Stomach smooth muscle (tissue), 2 donors: ENCODE results near the gene TRPM8.

ENCODE experiments used
- H3K27ac ChIP-seq: one replicate; pipeline ENCODE4 v1.7.0; 2013; ENCODE audit warnings: mild to moderate bottlenecking, low read length, inconsistent platforms
- H3K27me3 ChIP-seq, 2 donors: one replicate each; pipeline ENCODE4 v1.7.0; 2013; ENCODE audit warnings: low read length in 2 of 2; ENCODE audit not compliant: insufficient read depth in 2 of 2, control insufficient read depth in 1 of 2
- H3K36me3 ChIP-seq, 2 donors: one replicate each; pipeline ENCODE4 v1.7.0; 2013; ENCODE audit warnings: low read length in 2 of 2; ENCODE audit not compliant: control insufficient read depth in 2 of 2, insufficient read depth in 2 of 2
- H3K4me1 ChIP-seq: one replicate; pipeline ENCODE4 v1.7.0; 2013; ENCODE audit warnings: low read length; ENCODE audit not compliant: control insufficient read depth, insufficient read depth
- H3K4me3 ChIP-seq, 2 donors: one replicate each; pipeline ENCODE4 v1.7.0; 2013; ENCODE audit warnings: low read length in 2 of 2
- H3K9ac ChIP-seq, 2 donors: one replicate each; pipeline ENCODE4 v1.7.0; 2013; ENCODE audit warnings: low read length in 2 of 2, mild to moderate bottlenecking in 1 of 2
- H3K9me3 ChIP-seq, 2 donors: one replicate each; pipeline ENCODE4 v1.7.0; 2013; ENCODE audit warnings: low read length in 2 of 2; ENCODE audit not compliant: control insufficient read depth in 2 of 2
- donor health status: healthy.
- donor health status: Pancreatic carcinoma.

The TRPM8 gene

DNA sequence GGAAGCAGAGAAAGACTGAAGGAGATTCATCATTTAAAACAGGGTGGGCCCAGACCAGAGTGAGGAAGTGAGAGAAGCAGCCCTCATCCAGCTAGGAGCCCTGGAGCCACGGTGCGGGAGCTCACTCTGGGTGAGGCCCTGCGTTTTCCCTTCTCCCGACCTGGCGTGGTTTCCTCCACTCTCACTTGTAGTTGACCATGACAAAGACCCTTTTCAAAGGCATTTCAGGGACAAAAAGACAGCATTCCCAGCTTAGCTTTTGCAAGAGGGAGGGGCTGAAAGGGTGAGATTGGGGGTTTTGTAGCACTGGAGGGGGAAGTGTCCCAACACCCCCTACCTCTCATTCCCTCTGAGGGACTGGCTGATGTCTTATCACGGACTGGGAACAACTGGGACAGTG lies 56.6 kb downstream of the TRPM8 start:
- Histone ChIP-seq H3K27me3 (peaks cover 0 to 6% of the 10 kb centered on the region in 2 donors), H3K4me1 (no peaks in the 10 kb centered on the region), H3K9me3 (no peaks in the 10 kb centered on the region), H3K9ac (no peak overlapping the region), H3K4me3 (no peak overlapping the region), H3K27ac (no peak overlapping the region), H3K36me3 (no peaks in the 10 kb centered on the region)

DNA sequence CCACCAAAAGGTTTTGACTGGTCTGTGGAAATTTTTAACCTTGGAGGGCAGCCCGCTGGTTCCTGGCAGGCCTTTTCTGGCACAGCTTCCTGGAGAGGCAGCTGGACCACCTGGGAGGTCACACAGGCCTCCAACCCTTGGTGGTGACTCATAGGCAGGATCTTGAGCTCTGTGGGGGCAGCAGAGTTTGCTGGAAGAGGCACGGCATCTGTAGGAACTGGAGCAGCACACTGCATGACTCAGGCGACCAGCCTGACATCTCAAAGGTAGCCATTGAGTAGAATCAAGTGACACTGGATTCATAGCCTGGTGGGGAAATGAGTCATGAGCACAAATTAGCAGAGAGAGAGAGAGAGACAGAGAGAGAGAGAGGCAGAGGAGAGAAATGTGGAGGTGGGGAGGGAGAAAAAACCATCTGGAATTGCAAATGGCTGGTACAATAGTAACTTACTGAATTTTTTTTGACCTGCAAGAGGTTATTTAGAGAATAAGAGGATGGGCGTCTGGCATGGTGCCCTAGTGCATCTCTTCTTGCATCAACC lies 57.4 kb downstream of the TRPM8 start:
- H3K9ac ChIP-seq: no peak overlapping the region
- H3K36me3 ChIP-seq: no peaks in the 10 kb centered on the region
- H3K27me3 ChIP-seq: peaks cover 0 to 6% of the 10 kb centered on the region in 2 donors
- H3K4me3 ChIP-seq: no peak overlapping the region
- H3K27ac ChIP-seq: no peak overlapping the region
- H3K9me3 ChIP-seq: no peaks in the 10 kb centered on the region
- no peaks in the 10 kb centered on the region for H3K4me1 ChIP-seq

DNA sequence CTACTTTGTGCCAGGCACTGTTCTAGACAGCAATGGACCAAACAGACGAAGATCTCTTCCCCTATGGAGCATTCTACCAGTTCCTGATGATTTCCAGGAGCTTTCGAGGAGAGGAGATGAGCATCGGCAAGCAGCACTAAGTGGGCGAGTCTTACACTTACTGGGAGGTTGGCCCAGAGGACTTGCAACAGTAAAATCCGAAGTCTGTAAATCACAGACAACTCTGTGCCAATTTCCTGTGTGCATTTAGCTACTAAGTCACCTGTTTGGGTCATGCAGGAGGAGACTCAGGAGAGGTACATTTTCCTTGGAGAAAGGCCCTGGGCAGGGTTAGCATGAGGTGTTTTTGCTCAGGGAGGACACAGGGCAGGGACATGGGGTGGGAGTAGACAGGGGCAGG lies 58.9 kb downstream of the TRPM8 start:
- Histone ChIP-seq H3K9me3 (no peaks in the 10 kb centered on the region), H3K4me3 (no peak overlapping the region), H3K36me3 (no peaks in the 10 kb centered on the region), H3K9ac (no peak overlapping the region), H3K27me3 (peaks cover 0 to 6% of the 10 kb centered on the region in 2 donors), H3K4me1 (no peaks in the 10 kb centered on the region), H3K27ac (no peak overlapping the region)

DNA sequence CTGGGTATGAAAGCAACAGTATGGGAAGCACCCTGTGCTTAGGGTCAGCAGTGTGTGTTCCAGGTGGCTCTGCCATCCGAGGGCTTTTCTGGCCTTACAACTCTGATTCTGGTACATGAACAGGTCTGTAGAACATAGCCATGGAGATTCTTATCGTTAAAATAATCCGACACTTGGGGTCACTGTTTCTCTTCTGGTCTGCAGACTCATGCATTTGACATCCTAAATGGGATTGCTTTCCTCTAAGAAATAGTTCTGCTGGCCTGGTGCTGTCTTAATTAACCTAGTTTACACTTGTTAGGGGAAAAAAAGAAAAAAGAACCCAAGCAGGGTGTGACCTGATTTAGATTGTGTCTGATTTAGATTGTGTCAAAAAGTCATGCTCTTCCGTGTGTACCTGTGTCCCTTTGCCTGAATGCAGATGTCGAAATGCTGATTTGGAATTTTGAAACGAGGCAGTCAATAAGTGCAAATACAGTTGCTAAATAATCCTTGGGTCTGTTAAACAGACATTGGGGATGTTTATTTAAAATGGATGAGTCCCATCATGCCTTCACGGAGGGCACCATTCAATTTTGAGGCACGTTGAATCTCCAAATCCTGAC lies 59.6 kb downstream of the TRPM8 start:
- H3K9me3 ChIP-seq: no peaks in the 10 kb centered on the region
- H3K27ac ChIP-seq: no peak overlapping the region
- no peak overlapping the region for H3K4me3 ChIP-seq
- H3K27me3 ChIP-seq: peaks cover 0 to 6% of the 10 kb centered on the region in 2 donors
- H3K36me3 ChIP-seq: no peaks in the 10 kb centered on the region
- no peaks in the 10 kb centered on the region for H3K4me1 ChIP-seq
- H3K9ac ChIP-seq: no peak overlapping the region

DNA sequence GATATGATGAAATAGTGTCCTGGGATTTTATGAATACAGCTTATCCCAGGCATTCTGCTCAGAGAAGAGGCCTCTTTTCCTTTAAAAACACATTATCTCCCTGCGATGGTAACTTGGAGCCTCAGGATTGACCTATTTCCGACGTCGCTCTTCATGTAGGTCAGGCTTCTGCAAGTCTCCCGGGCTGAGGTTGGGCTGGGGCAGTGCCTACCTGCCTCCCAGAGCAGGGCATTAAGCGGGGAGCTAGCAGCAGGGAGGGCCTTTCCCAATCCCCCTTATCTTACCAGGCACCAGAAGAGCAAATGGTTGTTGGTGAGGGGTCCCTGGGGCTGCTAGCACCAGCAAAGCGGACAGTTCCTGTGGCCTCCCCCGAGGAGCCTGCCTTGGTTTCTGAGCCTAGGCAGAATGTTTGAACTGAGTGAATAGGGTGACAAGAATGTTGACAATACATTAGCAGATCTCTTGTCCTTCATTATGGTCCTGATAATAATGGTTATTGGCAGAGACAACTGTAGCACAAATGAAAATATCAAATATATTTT lies 60.2 kb downstream of the TRPM8 start:
- H3K27me3 ChIP-seq: peaks cover 0 to 6% of the 10 kb centered on the region in 2 donors
- H3K36me3 ChIP-seq: no peaks in the 10 kb centered on the region
- no peak overlapping the region for H3K27ac ChIP-seq
- H3K4me3 ChIP-seq: no peak overlapping the region
- H3K9ac ChIP-seq: no peak overlapping the region
- H3K4me1 ChIP-seq: no peaks in the 10 kb centered on the region
- H3K9me3 ChIP-seq: no peaks in the 10 kb centered on the region

DNA sequence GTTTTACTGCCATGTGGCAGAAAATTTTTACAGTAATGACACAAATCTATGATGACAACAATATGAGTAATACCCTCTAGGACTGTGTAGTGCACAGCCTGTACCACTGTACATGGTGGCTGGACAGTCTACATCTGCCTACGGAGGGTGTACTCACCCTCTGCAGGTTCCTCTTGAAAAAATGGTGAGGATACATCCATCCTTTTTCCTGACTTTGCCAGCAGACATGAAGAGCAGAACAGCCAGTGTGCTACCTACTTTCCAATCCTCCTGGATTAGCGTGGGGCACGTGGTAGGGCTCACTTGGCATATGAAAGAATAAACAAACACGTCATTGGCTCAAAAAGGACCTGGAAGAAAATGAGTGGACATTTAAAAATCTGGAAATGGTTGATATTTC lies 62.6 kb downstream of the TRPM8 start:
- peaks cover 0 to 6% of the 10 kb centered on the region in 2 donors for H3K27me3 ChIP-seq
- H3K9ac ChIP-seq: no peak overlapping the region
- no peak overlapping the region for H3K4me3 ChIP-seq
- no peak overlapping the region for H3K27ac ChIP-seq
- no peaks in the 10 kb centered on the region for H3K4me1 ChIP-seq
- H3K36me3 ChIP-seq: no peaks in the 10 kb centered on the region
- H3K9me3 ChIP-seq: no peaks in the 10 kb centered on the region

DNA sequence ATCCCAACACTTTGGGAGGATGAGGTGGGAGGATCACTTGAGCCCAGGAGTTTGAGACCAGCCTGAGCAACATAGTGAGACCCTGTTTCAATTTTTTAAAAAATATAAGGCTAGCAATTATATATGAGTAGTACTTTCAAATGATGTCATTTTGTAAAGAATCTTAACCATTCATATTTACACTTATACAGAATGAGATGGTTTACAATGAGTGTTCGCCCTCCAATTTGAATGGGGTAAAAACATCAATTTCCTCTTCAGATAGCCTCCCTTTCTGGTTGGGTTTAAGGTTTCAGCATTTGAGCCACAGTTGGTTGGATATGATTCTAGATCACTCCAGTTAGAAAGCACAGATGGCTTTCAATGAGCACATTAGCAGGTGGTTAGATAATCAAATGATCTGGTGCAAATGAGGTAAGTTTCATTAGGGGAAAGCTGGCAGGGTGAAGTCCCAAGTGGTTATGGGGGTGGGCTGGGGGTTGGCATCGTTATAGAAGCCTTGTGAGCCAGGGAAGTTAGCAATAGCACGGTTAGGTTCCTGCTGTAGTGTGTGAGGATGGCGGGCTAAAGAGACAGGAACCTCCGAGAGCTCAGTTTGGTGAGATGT lies 63.9 kb downstream of the TRPM8 start:
- no peak overlapping the region for H3K27ac ChIP-seq
- no peaks in the 10 kb centered on the region for H3K36me3 ChIP-seq
- H3K9me3 ChIP-seq: no peaks in the 10 kb centered on the region
- H3K4me1 ChIP-seq: no peaks in the 10 kb centered on the region
- H3K4me3 ChIP-seq: no peak overlapping the region
- H3K9ac ChIP-seq: no peak overlapping the region
- peaks cover 3 to 7% of the 10 kb centered on the region in 2 donors for H3K27me3 ChIP-seq

DNA sequence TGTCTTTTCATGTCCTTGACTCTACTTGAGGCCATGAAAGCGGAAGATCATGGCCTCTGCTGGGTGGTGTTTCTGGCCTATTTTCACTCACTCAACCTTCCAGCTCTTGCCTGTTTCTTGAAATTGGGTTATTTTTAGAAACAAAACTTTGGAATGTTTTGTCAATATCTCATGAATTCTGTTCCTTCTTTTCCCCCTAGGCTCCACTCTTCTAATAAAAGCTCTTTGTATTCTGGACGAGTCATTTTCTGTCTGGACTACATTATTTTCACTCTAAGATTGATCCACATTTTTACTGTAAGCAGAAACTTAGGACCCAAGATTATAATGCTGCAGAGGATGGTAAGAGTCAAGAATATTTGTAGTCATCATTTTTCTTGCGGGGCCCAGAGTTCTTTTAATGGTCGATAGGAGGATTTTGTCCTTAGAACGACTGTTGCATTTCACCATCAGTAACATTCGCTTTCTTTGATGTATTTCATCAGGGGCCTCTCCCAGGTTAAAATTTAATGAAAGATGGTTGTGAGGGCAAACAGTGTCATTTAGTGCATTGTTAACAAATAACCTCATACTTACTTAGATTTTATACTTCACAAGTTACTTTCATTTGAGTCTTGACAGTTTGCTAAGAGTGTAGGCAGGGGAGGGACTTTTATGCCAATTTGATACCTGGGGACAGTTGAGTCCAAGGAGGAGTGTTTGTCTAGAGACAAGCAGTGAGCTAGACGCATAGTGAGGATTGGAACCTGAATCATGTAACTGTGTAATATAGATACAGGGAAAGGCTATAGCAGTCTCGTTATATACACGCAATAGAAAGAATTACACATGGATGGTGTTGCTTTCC lies 64.6 kb downstream of the TRPM8 start:
- Histone ChIP-seq H3K9me3 (no peaks in the 10 kb centered on the region), H3K36me3 (no peaks in the 10 kb centered on the region), H3K4me1 (no peaks in the 10 kb centered on the region), H3K27me3 (peaks cover 3 to 7% of the 10 kb centered on the region in 2 donors), H3K27ac (no peak overlapping the region), H3K4me3 (no peak overlapping the region), H3K9ac (no peak overlapping the region)

DNA sequence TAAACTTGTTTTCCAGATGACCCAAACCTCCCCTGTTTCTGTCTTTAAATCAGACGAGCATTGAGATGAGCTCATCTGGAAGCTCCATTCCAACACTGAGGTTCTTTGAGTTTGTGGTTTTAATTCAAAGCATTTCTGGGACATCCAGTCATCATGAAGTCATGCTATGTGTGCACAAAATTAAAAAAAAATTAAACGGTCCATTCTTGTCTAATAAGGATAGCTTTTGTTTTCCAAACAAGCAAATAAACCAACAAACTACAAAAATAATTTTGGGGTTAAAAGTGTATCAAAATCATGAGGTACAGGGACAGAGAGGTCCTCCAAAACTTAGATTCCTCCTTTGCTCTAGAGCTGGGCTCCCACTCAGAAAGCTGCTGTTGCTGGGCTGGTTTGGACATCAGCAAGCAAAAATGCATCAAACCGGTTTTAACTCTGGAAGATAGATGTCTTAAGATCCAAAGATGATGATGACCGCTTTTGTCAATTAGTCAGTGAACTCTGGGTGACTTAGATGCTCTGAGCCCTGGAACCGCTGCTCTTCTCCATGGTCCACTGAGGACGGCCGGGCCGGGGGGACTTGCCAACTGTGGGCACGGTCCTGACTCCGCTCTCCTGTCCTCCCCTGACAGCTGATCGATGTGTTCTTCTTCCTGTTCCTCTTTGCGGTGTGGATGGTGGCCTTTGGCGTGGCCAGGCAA lies 65.4 kb downstream of the TRPM8 start:
- no peak overlapping the region for H3K27ac ChIP-seq
- no peaks in the 10 kb centered on the region for H3K9me3 ChIP-seq
- no peaks in the 10 kb centered on the region for H3K36me3 ChIP-seq
- H3K27me3 ChIP-seq: peaks cover 3 to 4% of the 10 kb centered on the region in 2 donors
- no peaks in the 10 kb centered on the region for H3K4me1 ChIP-seq
- H3K9ac ChIP-seq: no peak overlapping the region
- H3K4me3 ChIP-seq: no peak overlapping the region

DNA sequence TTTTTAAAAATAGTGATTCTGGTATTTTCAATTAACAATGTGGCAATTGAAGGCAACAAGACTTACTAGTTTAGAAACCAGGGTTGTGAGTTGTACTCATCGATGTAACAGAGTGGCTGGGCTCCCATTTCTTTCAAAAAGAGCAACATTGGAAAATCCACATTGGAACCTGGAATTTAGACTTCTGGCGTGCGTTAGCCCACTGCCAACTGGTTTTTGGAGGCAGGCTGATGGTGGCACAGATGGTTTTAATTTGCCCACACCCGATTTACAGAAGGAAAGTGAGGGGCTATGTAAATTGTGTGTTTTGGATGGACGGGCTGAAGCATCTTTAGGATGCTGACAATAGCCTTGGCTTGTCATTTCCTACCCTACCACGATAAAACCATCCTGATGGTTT lies 66.3 kb downstream of the TRPM8 start:
- no peak overlapping the region for H3K9ac ChIP-seq
- peaks cover 3 to 4% of the 10 kb centered on the region in 2 donors for H3K27me3 ChIP-seq

More for the DNA sequence above, 66.3 kb downstream of the TRPM8 start:
- H3K4me3 ChIP-seq: no peak overlapping the region
- H3K36me3 ChIP-seq: no peaks in the 10 kb centered on the region
- H3K27ac ChIP-seq: no peak overlapping the region
- no peaks in the 10 kb centered on the region for H3K4me1 ChIP-seq
- H3K9me3 ChIP-seq: no peaks in the 10 kb centered on the region
